PC-3 (cell line): ENCODE data around the gene RTL5. TPM values are rescaled to one million over a fixed set of nuclear protein-coding genes. Genes with fewer than 3 reads are reported as not detected.

ENCODE experiments used
- ATAC-seq: fragments of 200-7000 bp; cut with Tn5 transposase; 2 replicates; pipeline ENCODE4 v1.9.1; 2020; ENCODE audit warnings: mild to moderate bottlenecking, moderate library complexity
- BruUV-seq: library from RNA; stranded (reverse); fragments of 400-500 nt; replicated peaks from 2 replicates; lab custom pipeline; 2021; lab: Mats Ljungman, UMichigan
- CTCF ChIA-PET: fragments of 300-600 bp; sonication (Branson Sonifier 250); formaldehyde crosslinking; loops from one replicate; lab custom pipeline; 2022; ENCODE audit warnings: antibody characterized with exemption; lab: Charles Lee
- POLR2A ChIA-PET: fragments of 300-600 bp; sonication (Branson Sonifier 250); formaldehyde crosslinking; loops from one replicate; lab custom pipeline; 2022; ENCODE audit warnings: antibody characterized with exemption; ENCODE audit not compliant: unreplicated experiment; lab: Charles Lee
- DNase-seq: peaks from one replicate; pipeline ENCODE4 v3.0.0-alpha.2; 2015
- H2AFZ ChIP-seq: fragments of 300-600 bp; sonication (generic); 2 replicates; pipeline ENCODE4 v1.6.0; 2016; ENCODE audit warnings: antibody characterized with exemption, low read length
- H3F3A ChIP-seq: fragments of 300-600 bp; sonication (generic); one replicate; pipeline ENCODE4 v1.6.0; 2017; ENCODE audit warnings: antibody characterized with exemption, low read length, control low read depth, mild to moderate bottlenecking; ENCODE audit not compliant: unreplicated experiment
- H3K27ac ChIP-seq: fragments of 300-600 bp; sonication (generic); 2 replicates; pipeline ENCODE4 v1.5.1; 2016; ENCODE audit warnings: mild to moderate bottlenecking, low read length
- H3K27me3 ChIP-seq: fragments of 300-600 bp; sonication (generic); 2 replicates; pipeline ENCODE4 v1.6.1; 2016; ENCODE audit warnings: low read length, mixed read lengths
- H3K36me3 ChIP-seq: fragments of 300-600 bp; sonication (generic); 2 replicates; pipeline ENCODE4 v1.6.1; 2016; ENCODE audit warnings: low read depth, mixed run types, low read length, mixed read lengths
- H3K4me1 ChIP-seq: fragments of 300-600 bp; sonication (generic); 2 replicates; pipeline ENCODE4 v1.5.1; 2016; ENCODE audit warnings: low read length; ENCODE audit not compliant: insufficient read depth
- H3K4me2 ChIP-seq: fragments of 300-600 bp; sonication (generic); 2 replicates; pipeline ENCODE4 v1.6.0; 2016; ENCODE audit warnings: low read length
- H3K4me3 ChIP-seq: fragments of 300-600 bp; sonication (generic); 2 replicates; pipeline ENCODE4 v1.5.1; 2016; ENCODE audit warnings: mild to moderate bottlenecking, low read length, mixed read lengths
- H3K79me2 ChIP-seq: fragments of 300-600 bp; sonication (generic); 2 replicates; pipeline ENCODE4 v1.6.1; 2017; ENCODE audit warnings: low read length, mixed read lengths
- H3K9ac ChIP-seq: fragments of 300-600 bp; sonication (generic); 2 replicates; pipeline ENCODE4 v1.6.0; 2016; ENCODE audit warnings: mild to moderate bottlenecking, low read length
- H3K9me2 ChIP-seq: fragments of 300-600 bp; sonication (generic); replicated peaks from 2 replicates; pipeline ENCODE4 v1.6.1; 2016; ENCODE audit warnings: mixed run types, low read length, mixed read lengths
- H3K9me3 ChIP-seq: fragments of 300-600 bp; sonication (generic); 2 replicates; pipeline ENCODE4 v1.6.1; 2016; ENCODE audit warnings: low read length, mixed read lengths
- H4K20me1 ChIP-seq: fragments of 300-600 bp; sonication (generic); 2 replicates; pipeline ENCODE4 v1.6.1; 2016; ENCODE audit warnings: low read length, mixed read lengths
- EZH2 ChIP-seq: fragments of 300-600 bp; sonication (generic); IDR thresholded peaks from one replicate; pipeline ENCODE4 v1.6.1; 2017; ENCODE audit warnings: antibody characterized with exemption, mild to moderate bottlenecking, low read length; ENCODE audit not compliant: unreplicated experiment
- EZH2phosphoT487 ChIP-seq: fragments of 300-600 bp; sonication (generic); IDR thresholded peaks from 2 replicates; pipeline ENCODE4 v1.6.1; 2018; ENCODE audit warnings: mild to moderate bottlenecking, antibody characterized with exemption, low read length, borderline replicate concordance
- intact Hi-C: fragments of 100-400 bp; cut with micrococcal nuclease; formaldehyde crosslinking; loops from 2 replicates; pipeline ENCODE4 v1.9.0; 2023
- total RNA-seq: library from RNA; depleted of rRNA; stranded (reverse); fragments of >200 nt; gene quantifications from 2 replicates; pipeline ENCODE4 v1.2.3, GENCODE V29; 2014
- TF ChIP-seq, protein P1 (sequence below): fragments of 300-600 bp; sonication (generic); conservative IDR thresholded peaks from 2 replicates; pipeline ENCODE4 v1.5.1; 2017; ENCODE audit warnings: antibody characterized with exemption, low read depth, mild to moderate bottlenecking, low read length

Gene RTL5
- total RNA-seq, 1 experiment from 2014 or later: 0.40 TPM

DNA sequence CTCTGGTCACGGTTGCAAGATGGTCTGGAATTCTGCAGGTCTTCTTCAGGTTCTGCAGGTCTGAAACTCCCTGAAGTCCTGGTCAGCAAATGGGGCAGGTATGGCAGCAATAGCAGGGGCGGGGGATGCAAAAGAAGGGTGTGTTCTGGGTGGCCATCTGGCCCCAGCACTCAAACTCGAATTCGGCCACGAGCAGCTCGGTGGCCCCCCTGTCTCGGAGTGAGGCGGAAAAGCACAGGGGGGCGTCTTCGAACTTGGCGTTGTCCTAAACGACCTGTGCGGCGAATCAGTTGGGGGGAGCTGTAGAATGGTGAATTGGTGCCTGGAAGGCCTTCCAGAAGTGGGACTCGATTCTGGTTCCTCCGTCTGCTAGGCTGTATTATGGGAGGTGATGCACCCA is 2.1 kb downstream of the RTL5 start:
- ChIA-PET POLR2A (no interaction called here), CTCF (no interaction called here)
- no peak overlapping the region for H3K27ac ChIP-seq
- no peak for DNase-seq
- no peaks in the 10 kb centered on the region for H4K20me1 ChIP-seq
- ATAC-seq: no peak
- TSS peak; percentile 37 for BruUV-seq
- no peaks in the 10 kb centered on the region for H3F3A ChIP-seq
- no peak overlapping the region for H3K4me2 ChIP-seq
- H3K9me2 ChIP-seq: no peaks in the 10 kb centered on the region
- intact Hi-C loops: loop anchor here (5.0 kb wide), 1 partner anchor 53 kb away; the partner anchor contains the start of gene PIN4
- no peaks in the 10 kb centered on the region for H3K36me3 ChIP-seq
- peaks cover 5% of the 10 kb centered on the region; the same call in 1 of the 2 replicates for H3K4me1 ChIP-seq
- no peaks in the 10 kb centered on the region for H3K9me3 ChIP-seq
- no peak overlapping the region for H3K9ac ChIP-seq
- H2AFZ ChIP-seq: no peak overlapping the region
- TF ChIP-seq EZH2phosphoT487 (no peak), EZH2 (no peak)
- TF ChIP-seq, protein P1, sequence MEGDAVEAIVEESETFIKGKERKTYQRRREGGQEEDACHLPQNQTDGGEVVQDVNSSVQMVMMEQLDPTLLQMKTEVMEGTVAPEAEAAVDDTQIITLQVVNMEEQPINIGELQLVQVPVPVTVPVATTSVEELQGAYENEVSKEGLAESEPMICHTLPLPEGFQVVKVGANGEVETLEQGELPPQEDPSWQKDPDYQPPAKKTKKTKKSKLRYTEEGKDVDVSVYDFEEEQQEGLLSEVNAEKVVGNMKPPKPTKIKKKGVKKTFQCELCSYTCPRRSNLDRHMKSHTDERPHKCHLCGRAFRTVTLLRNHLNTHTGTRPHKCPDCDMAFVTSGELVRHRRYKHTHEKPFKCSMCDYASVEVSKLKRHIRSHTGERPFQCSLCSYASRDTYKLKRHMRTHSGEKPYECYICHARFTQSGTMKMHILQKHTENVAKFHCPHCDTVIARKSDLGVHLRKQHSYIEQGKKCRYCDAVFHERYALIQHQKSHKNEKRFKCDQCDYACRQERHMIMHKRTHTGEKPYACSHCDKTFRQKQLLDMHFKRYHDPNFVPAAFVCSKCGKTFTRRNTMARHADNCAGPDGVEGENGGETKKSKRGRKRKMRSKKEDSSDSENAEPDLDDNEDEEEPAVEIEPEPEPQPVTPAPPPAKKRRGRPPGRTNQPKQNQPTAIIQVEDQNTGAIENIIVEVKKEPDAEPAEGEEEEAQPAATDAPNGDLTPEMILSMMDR: no peak
- H3K27me3 ChIP-seq: peaks cover 12% of the 10 kb centered on the region
- no peak overlapping the region for H3K4me3 ChIP-seq
- no peaks in the 10 kb centered on the region for H3K79me2 ChIP-seq

DNA sequence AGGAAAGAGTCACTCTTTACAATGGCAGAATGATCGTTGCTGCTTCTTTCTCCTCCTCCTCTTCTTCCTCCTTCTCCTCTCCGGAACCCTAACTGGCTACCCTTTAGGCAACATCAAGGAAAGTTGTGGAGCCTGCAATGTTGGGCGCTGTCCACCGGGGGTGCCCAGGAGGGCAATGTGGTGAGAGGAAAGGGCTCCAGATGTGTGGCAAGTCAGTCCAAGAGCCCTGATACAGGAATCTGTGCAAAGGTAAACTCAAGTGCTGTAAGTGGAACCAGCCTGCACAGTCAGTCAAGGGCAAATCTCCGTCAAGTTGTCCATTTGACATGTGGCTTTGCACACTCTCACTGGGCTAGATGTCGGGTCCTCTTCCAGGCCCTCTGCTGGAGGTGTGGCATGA is 2.8 kb downstream of the RTL5 start:
- ATAC-seq: no peak
- DNase-seq: peak; percentile 44
- no peak overlapping the region for H3K9ac ChIP-seq
- no peaks in the 10 kb centered on the region for H3K79me2 ChIP-seq
- H3F3A ChIP-seq: no peaks in the 10 kb centered on the region
- H4K20me1 ChIP-seq: no peaks in the 10 kb centered on the region
- no peak overlapping the region for H3K4me2 ChIP-seq
- no peak overlapping the region for H3K27ac ChIP-seq
- POLR2A ChIA-PET: no interaction called here
- no peaks in the 10 kb centered on the region for H3K9me3 ChIP-seq
- no peaks in the 10 kb centered on the region for H3K9me2 ChIP-seq
- CTCF ChIA-PET: no interaction called here
- H3K4me1 ChIP-seq: peaks cover 5% of the 10 kb centered on the region; the same call in 1 of the 2 replicates
- H3K27me3 ChIP-seq: peaks cover 12% of the 10 kb centered on the region
- intact Hi-C loops: loop anchor here (5.0 kb wide), 1 partner anchor 53 kb away; the partner anchor contains the start of gene PIN4
- no peak for TF ChIP-seq EZH2phosphoT487
- TF ChIP-seq, protein P1: peak; percentile 70
- H3K36me3 ChIP-seq: no peaks in the 10 kb centered on the region
- no peak overlapping the region for H2AFZ ChIP-seq
- H3K4me3 ChIP-seq: no peak overlapping the region
- BruUV-seq: no TSS peak

DNA sequence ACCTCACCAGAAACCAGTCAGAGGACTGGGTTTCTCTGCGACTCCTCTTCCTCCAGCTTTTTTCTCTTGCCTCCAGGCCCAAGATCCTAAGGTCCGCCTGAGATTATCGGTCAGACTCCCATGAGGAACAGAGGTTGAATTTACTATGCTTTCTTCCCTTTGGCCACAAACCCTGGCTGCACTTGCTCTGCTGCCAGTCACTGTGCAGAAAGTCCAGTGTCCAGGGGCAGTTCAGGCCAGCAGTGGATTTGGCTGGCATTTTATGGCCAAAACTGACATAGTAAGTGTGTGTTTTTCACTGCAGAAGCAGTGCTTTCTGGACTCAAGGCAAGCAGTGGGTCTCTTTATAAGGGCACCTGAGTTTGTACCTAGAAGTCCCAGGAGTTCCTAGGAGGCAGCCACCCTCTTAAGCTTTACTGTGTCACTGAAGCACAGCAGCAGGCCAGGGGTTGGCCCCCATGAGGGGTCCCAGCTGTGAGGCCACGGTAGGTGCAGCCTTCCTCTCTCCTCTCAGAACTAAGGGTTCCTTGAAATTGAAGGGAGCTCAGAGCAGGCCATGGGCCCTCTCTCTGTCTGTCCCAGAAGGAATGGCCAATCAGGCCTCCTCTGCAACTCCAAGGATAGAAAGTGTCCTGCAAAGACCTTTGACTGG is 3.4 kb downstream of the RTL5 start:
- Histone ChIP-seq H3K27me3 (peaks cover 12% of the 10 kb centered on the region), H3K27ac (no peak overlapping the region), H3K4me3 (no peak overlapping the region), H3K4me1 (peaks cover 5% of the 10 kb centered on the region; the same call in 1 of the 2 replicates), H3K36me3 (no peaks in the 10 kb centered on the region), H3K9ac (no peak overlapping the region), H3K79me2 (no peaks in the 10 kb centered on the region), H2AFZ (no peak overlapping the region), H4K20me1 (no peaks in the 10 kb centered on the region), H3F3A (no peaks in the 10 kb centered on the region), H3K9me2 (no peaks in the 10 kb centered on the region), H3K4me2 (no peak overlapping the region), H3K9me3 (no peaks in the 10 kb centered on the region)
- ChIA-PET POLR2A (no interaction called here), CTCF (no interaction called here)
- TF ChIP-seq, protein P1: no peak
- no peak for TF ChIP-seq EZH2
- no peak for TF ChIP-seq EZH2phosphoT487
- intact Hi-C loops: loop anchor here (5.0 kb wide), 1 partner anchor 54 kb away; the partner anchor contains the start of gene PIN4
- no TSS peak for BruUV-seq
- no peak for ATAC-seq
- no peak for DNase-seq
